HG03354 (cell line): Measurements from ENCODE around the gene MCM3AP.
"Not testable (repeated sequence)": the region's sequence is repeated elsewhere in the genome, so short reads cannot be mapped to it uniquely, and the experiment has no call there.

ENCODE experiments used
- ATAC-seq: cut with Tn5 transposase; IDR thresholded peaks from one replicate; pipeline ENCODE4 v1.9.1; 2021; ENCODE audit warnings: mild to moderate bottlenecking; ENCODE audit not compliant: unreplicated experiment, poor library complexity, severe bottlenecking

Gene MCM3AP

GRCh38 chr21:46247699-46248421 lies 37.6 kb downstream of the MCM3AP start:
- no peak for ATAC-seq

GRCh38 chr21:46246345-46246744 lies 39.1 kb downstream of the MCM3AP start:
- no peak for ATAC-seq

- ATAC-seq = no peak
Observed at GRCh38 chr21:46245213-46245915, 40.0 kb downstream of the MCM3AP start.

- no peak for ATAC-seq
Observed at GRCh38 chr21:46244602-46245001, 40.8 kb downstream of the MCM3AP start.

- ATAC-seq = no peak
Observed at GRCh38 chr21:46243960-46244361, 41.5 kb downstream of the MCM3AP start.

GRCh38 chr21:46243325-46243724 lies 42.1 kb downstream of the MCM3AP start:
- ATAC-seq = no peak

GRCh38 chr21:46241577-46241976 lies 43.8 kb downstream of the MCM3AP start:
- not testable (repeated sequence) for ATAC-seq

- ATAC-seq = no peak
Observed at GRCh38 chr21:46239817-46240325, 45.5 kb downstream of the MCM3AP start.

GRCh38 chr21:46237474-46237873 lies 47.9 kb downstream of the MCM3AP start:
- ATAC-seq = no peak

GRCh38 chr21:46234436-46234950 lies 50.9 kb downstream of the MCM3AP start:
- ATAC-seq = no peak

- no peak for ATAC-seq
Observed at GRCh38 chr21:46229923-46230260, 55.5 kb downstream of the MCM3AP start.

GRCh38 chr21:46229133-46229922 lies 56.1 kb downstream of the MCM3AP start:
- ATAC-seq = peak; percentile 28

- peak; percentile 88 for ATAC-seq
Observed at GRCh38 chr21:46228345-46229051, 56.9 kb downstream of the MCM3AP start, which contains the start of gene LSS. Gene LSS, minus strand, starts transcription at chr21:46228774. Its CDS starts 29 bp downstream, at chr21:46228745.

GRCh38 chr21:46227811-46228344 lies 57.5 kb downstream of the MCM3AP start:
- ATAC-seq = no peak

- ATAC-seq = no peak
Observed at GRCh38 chr21:46226920-46227599, 58.4 kb downstream of the MCM3AP start.

GRCh38 chr21:46226146-46226545 lies 59.3 kb downstream of the MCM3AP start:
- ATAC-seq = no peak

GRCh38 chr21:46223661-46224060 lies 61.8 kb downstream of the MCM3AP start:
- not testable (repeated sequence) for ATAC-seq

GRCh38 chr21:46223217-46223616 lies 62.2 kb downstream of the MCM3AP start:
- ATAC-seq = no peak
